GM21360 (cell line): ENCODE measurements around the gene ZNF2.
A peak's percentile ranks its signal among the peaks of the same experiment; 100 is the strongest.

Experiments used
- ATAC-seq: cut with Tn5 transposase; IDR thresholded peaks from one replicate; pipeline ENCODE4 v1.9.1; 2021; ENCODE audit warnings: mild to moderate bottlenecking, moderate library complexity; ENCODE audit not compliant: unreplicated experiment

Gene ZNF2

DNA sequence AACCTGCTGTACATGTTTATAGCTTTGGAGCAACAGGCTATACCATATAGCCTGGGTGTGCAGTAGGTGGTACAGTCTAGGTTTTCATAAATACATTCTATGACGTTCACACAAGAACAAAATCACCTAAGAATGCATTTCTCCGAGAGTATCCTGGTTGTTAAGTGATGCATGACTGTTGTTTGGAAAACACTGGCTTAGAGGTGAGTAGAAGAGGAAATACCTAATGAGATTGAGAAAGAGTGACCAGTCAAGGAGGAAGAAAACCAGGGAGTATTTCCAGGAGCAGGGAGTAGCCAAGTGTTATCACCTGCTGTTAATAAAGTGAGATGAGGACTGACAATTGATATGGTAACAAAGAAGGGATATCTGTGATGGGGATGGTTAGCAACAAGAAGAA, 38.8 kb downstream of the ZNF2 start:
- ATAC-seq, result no peak

DNA sequence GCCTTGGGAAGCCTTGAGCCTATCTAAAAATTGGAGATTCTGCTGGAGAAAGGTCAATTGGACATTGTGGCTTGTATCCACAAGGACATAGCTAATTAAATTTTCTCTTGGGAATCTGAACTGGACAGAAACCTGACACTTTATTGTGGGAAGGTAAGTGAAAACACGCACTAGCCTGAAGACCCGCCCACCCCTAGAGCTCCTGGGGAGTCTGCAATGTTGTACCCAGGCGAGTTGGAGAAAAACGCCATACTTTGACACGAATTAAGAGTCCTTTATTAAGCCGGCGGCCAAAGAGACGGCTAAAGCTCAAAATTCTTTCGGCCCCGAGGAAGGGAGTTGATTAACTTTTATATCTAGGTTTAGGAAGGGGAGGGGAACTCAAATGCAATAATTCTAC, 40.5 kb downstream of the ZNF2 start:
- ATAC-seq, result no peak

- peak; percentile 95 for ATAC-seq
These were observed 41.7 kb downstream of the ZNF2 start, which contains the start of gene ZNF892 for GRCh38 chr2:95207111-95207961. Gene ZNF892 (plus strand): TSS chr2:95207521. CDS start chr2:95207816, 295 bp downstream.

DNA sequence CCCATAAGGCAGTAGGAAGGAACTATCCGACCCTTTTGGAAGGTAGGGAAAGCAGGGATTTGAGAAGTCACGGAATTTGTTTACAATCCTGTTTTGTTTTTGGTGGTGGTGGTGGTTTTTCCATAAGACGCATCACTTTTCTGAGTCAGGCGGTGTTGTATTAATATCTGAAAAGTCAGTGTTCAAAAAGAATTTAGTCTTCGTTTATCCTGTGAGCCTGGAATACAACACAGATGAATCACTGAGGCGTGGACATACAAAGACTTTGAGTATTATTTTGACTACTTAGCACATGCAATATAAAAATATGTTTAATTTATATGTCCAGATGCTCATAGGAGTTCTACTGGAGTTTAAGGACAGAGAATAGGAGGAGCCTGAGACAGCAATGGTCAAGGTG, 42.5 kb downstream of the ZNF2 start:
- no peak for ATAC-seq

- ATAC-seq, result no peak
These were observed 49.5 kb downstream of the ZNF2 start for GRCh38 chr2:95215018-95215612.

GRCh38 chr2:95220449-95220848, 54.8 kb downstream of the ZNF2 start:
- no peak for ATAC-seq

DNA sequence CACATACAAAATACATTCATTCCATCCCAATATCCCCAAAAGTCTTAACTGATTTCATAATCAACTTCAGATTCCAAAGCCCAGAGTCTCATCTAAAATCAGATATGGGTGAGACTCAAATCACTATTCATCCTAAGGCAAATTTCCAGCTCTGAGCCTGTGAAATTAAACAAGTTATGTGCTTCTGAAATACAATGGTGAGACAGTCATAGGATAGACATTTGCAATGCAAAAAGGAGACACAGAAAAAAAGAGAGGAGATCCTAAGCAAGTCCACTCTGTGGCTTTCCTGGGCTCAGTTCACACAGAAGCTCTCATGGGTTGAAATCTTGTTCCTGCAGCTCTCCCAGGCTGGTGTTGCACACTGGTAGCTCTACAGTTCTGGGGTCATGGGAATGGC, 60.0 kb downstream of the ZNF2 start:
- no peak for ATAC-seq

DNA sequence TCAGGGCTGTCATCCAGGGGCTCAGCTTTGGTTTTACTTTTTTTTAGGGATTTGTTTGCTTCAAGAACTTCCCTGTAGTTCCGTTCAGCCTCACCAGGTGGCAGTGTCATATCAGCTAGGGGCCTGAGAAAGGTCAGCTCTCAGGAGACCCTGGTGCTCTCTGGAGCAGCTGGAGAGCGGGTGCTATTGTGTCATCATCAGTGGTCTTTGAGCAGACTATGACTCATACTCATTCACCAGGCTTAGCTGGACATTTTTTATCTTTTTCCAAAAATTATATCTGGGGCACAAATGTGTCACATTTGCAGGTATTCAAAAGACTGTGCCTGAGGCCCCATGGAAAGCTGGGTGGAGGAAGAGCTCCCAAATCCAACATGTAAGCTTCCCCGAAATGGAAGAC, 66.1 kb downstream of the ZNF2 start:
- ATAC-seq, result no peak

DNA sequence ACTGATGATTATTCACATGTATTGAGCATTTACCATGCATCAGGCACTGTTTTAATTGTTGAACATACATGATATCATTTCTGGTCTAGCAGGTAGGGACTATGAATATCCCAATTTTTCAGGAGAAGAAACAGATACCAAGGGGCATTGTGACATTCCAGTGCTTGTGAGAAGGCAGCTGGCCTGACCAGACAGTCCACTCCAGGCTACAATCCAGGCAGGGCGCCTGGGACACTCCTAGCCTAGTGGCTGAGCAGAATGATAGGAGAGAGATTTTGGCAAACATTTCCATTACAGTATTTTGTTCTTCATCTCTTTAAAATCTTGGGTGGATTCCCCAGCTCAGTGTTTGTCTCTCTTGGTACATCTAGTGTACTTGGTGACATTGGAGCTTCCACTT, 66.6 kb downstream of the ZNF2 start:
- ATAC-seq, result no peak
